GM19395 (cell line): ENCODE measurements around the gene FUT7.
"Not testable (repeated sequence)": the region's sequence is repeated elsewhere in the genome, so short reads cannot be mapped to it uniquely, and the experiment has no call there.

ENCODE experiments used
- ATAC-seq: cut with Tn5 transposase; IDR thresholded peaks from one replicate; pipeline ENCODE4 v1.9.1; 2021; ENCODE audit warnings: mild to moderate bottlenecking, moderate library complexity; ENCODE audit not compliant: unreplicated experiment

Gene FUT7

GRCh38 chr9:137066096-137066861 is 34.4 kb upstream of the FUT7 start:
- no peak for ATAC-seq

GRCh38 chr9:137065336-137065967 is 33.6 kb upstream of the FUT7 start:
- ATAC-seq = no peak

GRCh38 chr9:137064880-137065164 is 32.9 kb upstream of the FUT7 start:
- no peak for ATAC-seq

GRCh38 chr9:137064027-137064879 is 32.4 kb upstream of the FUT7 start:
- no peak for ATAC-seq

GRCh38 chr9:137063311-137064026 is 31.6 kb upstream of the FUT7 start:
- ATAC-seq = no peak

GRCh38 chr9:137062798-137063197 is 30.9 kb upstream of the FUT7 start:
- not testable (repeated sequence) for ATAC-seq

GRCh38 chr9:137062384-137062783 is 30.5 kb upstream of the FUT7 start:
- no peak for ATAC-seq

GRCh38 chr9:137058521-137059234 is 26.8 kb upstream of the FUT7 start:
- no peak for ATAC-seq

GRCh38 chr9:137057545-137057944 is 25.7 kb upstream of the FUT7 start:
- no peak for ATAC-seq

- ATAC-seq = no peak
Measured at GRCh38 chr9:137056739-137057415, 25.0 kb upstream of the FUT7 start.

GRCh38 chr9:137055385-137056364 is 23.8 kb upstream of the FUT7 start:
- no peak for ATAC-seq

GRCh38 chr9:137054932-137055384 is 23.1 kb upstream of the FUT7 start:
- ATAC-seq = no peak

- ATAC-seq = no peak
Measured at GRCh38 chr9:137053944-137054931, 22.4 kb upstream of the FUT7 start, which contains the start of gene ENTPD2. TSS of gene ENTPD2 (minus strand) at chr9:137054061. CDS start at chr9:137053997, 64 bp downstream.

GRCh38 chr9:137052998-137053943 is 21.4 kb upstream of the FUT7 start:
- ATAC-seq = no peak

- no peak for ATAC-seq
Measured at GRCh38 chr9:137052293-137052692, 20.4 kb upstream of the FUT7 start.

GRCh38 chr9:137051145-137051724 is 19.3 kb upstream of the FUT7 start:
- no peak for ATAC-seq
